ENCODE results near the gene ZP1. TPM values are rescaled to one million over a fixed set of nuclear protein-coding genes. Genes with fewer than 3 reads are reported as not detected.
A peak's percentile ranks its signal among the peaks of the same experiment; 100 is the strongest.

ZP1 gene
- total and polyA plus RNA-seq, 10 of the 15 experiments (the other 5 are each of a cell fraction or from before 2014, with no cell fraction given): not detected

GRCh38 chr11:60841797-60842667, 25.3 kb upstream of the ZP1 start, which contains the start of gene CCDC86 (continued):
- TF ChIP-seq POLR2AphosphoS5 (IDR thresholded peaks at IDR 0.05; ENCODE audit: low read length) (peak; percentile 62; the same call in 1 of the 2 replicates), IKZF1 (conservative IDR thresholded peaks at IDR 0.05) (peak; percentile 88), CTCF (IDR thresholded peaks at IDR 0.05 in 2 of 3, conservative IDR thresholded peaks at IDR 0.05 in 1 of 3; ENCODE audit: control insufficient read depth in 2 of 3, extremely low read depth in 1 of 3, insufficient read depth in 1 of 3, low read depth in 3 of 3, low read length in 3 of 3) (no peak), CREM (IDR thresholded peaks at IDR 0.05; ENCODE audit: low read depth) (peak; percentile 100), TARDBP (IDR thresholded peaks at IDR 0.05; ENCODE audit: borderline replicate concordance) (peak; percentile 97), POLR2A (IDR thresholded peaks at IDR 0.05; ENCODE audit: low read depth, low read length) (peak; percentile 73), CBX5 (IDR thresholded peaks at IDR 0.05; ENCODE audit: low read depth) (no peak), BHLHE40 (IDR thresholded peaks at IDR 0.05; ENCODE audit: borderline replicate concordance in 1 of 2, low read depth in 2 of 2, low read length in 1 of 2) (peak; percentile 100), NBN (IDR thresholded peaks at IDR 0.05) (peak; percentile 99), NR2C1 (IDR thresholded peaks at IDR 0.05) (no peak), NRF1 (conservative IDR thresholded peaks at IDR 0.05; ENCODE audit: low read depth, low read length) (peak; percentile 59), ATF2 (IDR thresholded peaks at IDR 0.05; ENCODE audit: low read length) (no peak), CHD2 (IDR thresholded peaks at IDR 0.05; ENCODE audit: borderline replicate concordance, low read depth, low read length) (peak; percentile 89), TCF12 (IDR thresholded peaks at IDR 0.05; ENCODE audit: low read depth, low read length) (peak; percentile 69; the same call in 1 of the 2 replicates), SUPT20H (IDR thresholded peaks at IDR 0.05; ENCODE audit: borderline replicate concordance, control insufficient read depth, low read depth, low read length) (no peak), POLR2AphosphoS2 (IDR thresholded peaks at IDR 0.05; ENCODE audit: low read depth, low read length) (no peak), GABPA (IDR thresholded peaks at IDR 0.05; ENCODE audit: low read depth) (no peak), KDM1A (IDR thresholded peaks at IDR 0.05; ENCODE audit: borderline replicate concordance) (no peak)
- TF ChIP-seq, protein P1, sequence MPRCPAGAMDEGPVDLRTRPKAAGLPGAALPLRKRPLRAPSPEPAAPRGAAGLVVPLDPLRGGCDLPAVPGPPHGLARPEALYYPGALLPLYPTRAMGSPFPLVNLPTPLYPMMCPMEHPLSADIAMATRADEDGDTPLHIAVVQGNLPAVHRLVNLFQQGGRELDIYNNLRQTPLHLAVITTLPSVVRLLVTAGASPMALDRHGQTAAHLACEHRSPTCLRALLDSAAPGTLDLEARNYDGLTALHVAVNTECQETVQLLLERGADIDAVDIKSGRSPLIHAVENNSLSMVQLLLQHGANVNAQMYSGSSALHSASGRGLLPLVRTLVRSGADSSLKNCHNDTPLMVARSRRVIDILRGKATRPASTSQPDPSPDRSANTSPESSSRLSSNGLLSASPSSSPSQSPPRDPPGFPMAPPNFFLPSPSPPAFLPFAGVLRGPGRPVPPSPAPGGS (IDR thresholded peaks at IDR 0.05; ENCODE audit: borderline replicate concordance, insufficient read depth, low read depth, low read length, poor library complexity, severe bottlenecking): peak; percentile 33
- TF ChIP-seq, protein P2, sequence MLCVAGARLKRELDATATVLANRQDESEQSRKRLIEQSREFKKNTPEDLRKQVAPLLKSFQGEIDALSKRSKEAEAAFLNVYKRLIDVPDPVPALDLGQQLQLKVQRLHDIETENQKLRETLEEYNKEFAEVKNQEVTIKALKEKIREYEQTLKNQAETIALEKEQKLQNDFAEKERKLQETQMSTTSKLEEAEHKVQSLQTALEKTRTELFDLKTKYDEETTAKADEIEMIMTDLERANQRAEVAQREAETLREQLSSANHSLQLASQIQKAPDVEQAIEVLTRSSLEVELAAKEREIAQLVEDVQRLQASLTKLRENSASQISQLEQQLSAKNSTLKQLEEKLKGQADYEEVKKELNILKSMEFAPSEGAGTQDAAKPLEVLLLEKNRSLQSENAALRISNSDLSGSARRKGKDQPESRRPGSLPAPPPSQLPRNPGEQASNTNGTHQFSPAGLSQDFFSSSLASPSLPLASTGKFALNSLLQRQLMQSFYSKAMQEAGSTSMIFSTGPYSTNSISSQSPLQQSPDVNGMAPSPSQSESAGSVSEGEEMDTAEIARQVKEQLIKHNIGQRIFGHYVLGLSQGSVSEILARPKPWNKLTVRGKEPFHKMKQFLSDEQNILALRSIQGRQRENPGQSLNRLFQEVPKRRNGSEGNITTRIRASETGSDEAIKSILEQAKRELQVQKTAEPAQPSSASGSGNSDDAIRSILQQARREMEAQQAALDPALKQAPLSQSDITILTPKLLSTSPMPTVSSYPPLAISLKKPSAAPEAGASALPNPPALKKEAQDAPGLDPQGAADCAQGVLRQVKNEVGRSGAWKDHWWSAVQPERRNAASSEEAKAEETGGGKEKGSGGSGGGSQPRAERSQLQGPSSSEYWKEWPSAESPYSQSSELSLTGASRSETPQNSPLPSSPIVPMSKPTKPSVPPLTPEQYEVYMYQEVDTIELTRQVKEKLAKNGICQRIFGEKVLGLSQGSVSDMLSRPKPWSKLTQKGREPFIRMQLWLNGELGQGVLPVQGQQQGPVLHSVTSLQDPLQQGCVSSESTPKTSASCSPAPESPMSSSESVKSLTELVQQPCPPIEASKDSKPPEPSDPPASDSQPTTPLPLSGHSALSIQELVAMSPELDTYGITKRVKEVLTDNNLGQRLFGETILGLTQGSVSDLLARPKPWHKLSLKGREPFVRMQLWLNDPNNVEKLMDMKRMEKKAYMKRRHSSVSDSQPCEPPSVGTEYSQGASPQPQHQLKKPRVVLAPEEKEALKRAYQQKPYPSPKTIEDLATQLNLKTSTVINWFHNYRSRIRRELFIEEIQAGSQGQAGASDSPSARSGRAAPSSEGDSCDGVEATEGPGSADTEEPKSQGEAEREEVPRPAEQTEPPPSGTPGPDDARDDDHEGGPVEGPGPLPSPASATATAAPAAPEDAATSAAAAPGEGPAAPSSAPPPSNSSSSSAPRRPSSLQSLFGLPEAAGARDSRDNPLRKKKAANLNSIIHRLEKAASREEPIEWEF (IDR thresholded peaks at IDR 0.05; ENCODE audit: insufficient replicate concordance, low read depth, low read length): no peak
